Lower lobe of right lung (tissue), 2 donors: Measurements from ENCODE around the gene MRE11. TPM values are rescaled to one million over a fixed set of nuclear protein-coding genes. Genes with fewer than 3 reads are reported as not detected.

Experiments
- ATAC-seq, 2 donors: fragments of 200-7000 bp; cut with Tn5 transposase; one replicate each; pipeline ENCODE4 v1.9.1; 2020 to 2022; ENCODE audit warnings: mild to moderate bottlenecking in 2 of 2, moderate library complexity in 2 of 2
- DNase-seq: peaks from one replicate; pipeline ENCODE4 v3.0.0-alpha.2; 2020
- H3K27ac ChIP-seq: fragments of 200-600 bp; one replicate; pipeline ENCODE4 v1.8.0; 2022
- H3K27me3 ChIP-seq: fragments of 200-600 bp; one replicate; pipeline ENCODE4 v1.8.0; 2022; ENCODE audit warnings: low read depth
- H3K36me3 ChIP-seq: fragments of 200-600 bp; one replicate; pipeline ENCODE4 v1.8.0; 2022; ENCODE audit warnings: mild to moderate bottlenecking
- H3K4me1 ChIP-seq: fragments of 200-600 bp; one replicate; pipeline ENCODE4 v1.8.0; 2022
- H3K4me3 ChIP-seq: fragments of 200-600 bp; one replicate; pipeline ENCODE4 v1.8.0; 2022; ENCODE audit warnings: mild to moderate bottlenecking
- H3K9me3 ChIP-seq: fragments of 200-600 bp; one replicate; pipeline ENCODE4 v1.8.0; 2022
- CTCF ChIP-seq: fragments of 200-600 bp; IDR thresholded peaks from one replicate; pipeline ENCODE4 v1.8.0; 2022; ENCODE audit warnings: antibody characterized with exemption, mild to moderate bottlenecking
- intact Hi-C: fragments of 100-400 bp; cut with DNase I; formaldehyde crosslinking; loops from one replicate; pipeline ENCODE4 v1.11.0; 2022
- total RNA-seq: library from RNA; stranded (reverse); fragmentation: NEBNext Ultra II Directional; extraction: Animal tissue kit (Norgen Biotek cat#: 25700); gene quantifications from one replicate; pipeline ENCODE4 v1.2.1, GENCODE V29; 2021
- donor health status: DM: no; HTN: yes; CAD: no; lungs with severe emphysema.

Gene MRE11
- total RNA-seq, 1 donor from 2014 or later = 17.6 TPM

GRCh38 chr11:94524341-94524740, 30.7 kb upstream of the MRE11 start:
- H3K27me3 ChIP-seq = no peaks in the 10 kb centered on the region
- no peaks in the 10 kb centered on the region for H3K9me3 ChIP-seq
- H3K4me3 ChIP-seq = no peak overlapping the region
- no peak for TF ChIP-seq CTCF
- H3K36me3 ChIP-seq = no peaks in the 10 kb centered on the region
- no peak for ATAC-seq
- no peak overlapping the region for H3K27ac ChIP-seq
- H3K4me1 ChIP-seq = peaks cover 4% of the 10 kb centered on the region
- no peak for DNase-seq
- intact Hi-C loops = no loop called here

- Histone ChIP-seq H3K4me1 (peaks cover 4% of the 10 kb centered on the region), H3K36me3 (no peaks in the 10 kb centered on the region), H3K27ac (no peak overlapping the region), H3K4me3 (no peak overlapping the region), H3K27me3 (no peaks in the 10 kb centered on the region), H3K9me3 (no peaks in the 10 kb centered on the region)
- TF ChIP-seq CTCF = peak; percentile 30
- intact Hi-C loops = no loop called here
- DNase-seq (no peak), ATAC-seq (peak in 1 of 2 donors; percentile 48)
Observed at GRCh38 chr11:94521684-94522083, 28.0 kb upstream of the MRE11 start.

GRCh38 chr11:94519478-94520084, 25.9 kb upstream of the MRE11 start:
- no peaks in the 10 kb centered on the region for H3K36me3 ChIP-seq
- H3K27me3 ChIP-seq = no peaks in the 10 kb centered on the region
- no peaks in the 10 kb centered on the region for H3K4me1 ChIP-seq
- ATAC-seq = peak; percentile 55 to 71
- DNase-seq = no peak
- intact Hi-C loops = loop anchor here (10.0 kb wide), 1 partner anchor 85 kb away; no protein-coding TSS in a partner anchor
- no peak overlapping the region for H3K27ac ChIP-seq
- peak; percentile 69 for TF ChIP-seq CTCF
- H3K9me3 ChIP-seq = no peaks in the 10 kb centered on the region
- no peak overlapping the region for H3K4me3 ChIP-seq

GRCh38 chr11:94518300-94518699, 24.7 kb upstream of the MRE11 start:
- no peak overlapping the region for H3K4me3 ChIP-seq
- H3K27me3 ChIP-seq = no peaks in the 10 kb centered on the region
- H3K27ac ChIP-seq = no peak overlapping the region
- H3K9me3 ChIP-seq = no peaks in the 10 kb centered on the region
- DNase-seq (no peak), ATAC-seq (no peak)
- TF ChIP-seq CTCF = no peak
- H3K36me3 ChIP-seq = no peaks in the 10 kb centered on the region
- intact Hi-C loops = loop anchor here (10.0 kb wide), 1 partner anchor 87 kb away; no protein-coding TSS in a partner anchor
- no peaks in the 10 kb centered on the region for H3K4me1 ChIP-seq

GRCh38 chr11:94516725-94517124, 23.1 kb upstream of the MRE11 start:
- DNase-seq = no peak

More at GRCh38 chr11:94516725-94517124, 23.1 kb upstream of the MRE11 start:
- intact Hi-C loops = loop anchor here (10.0 kb wide), 1 partner anchor 88 kb away; no protein-coding TSS in a partner anchor
- H3K4me1 ChIP-seq = no peaks in the 10 kb centered on the region
- no peaks in the 10 kb centered on the region for H3K27me3 ChIP-seq
- H3K9me3 ChIP-seq = no peaks in the 10 kb centered on the region
- H3K4me3 ChIP-seq = no peak overlapping the region
- ATAC-seq = no peak
- H3K27ac ChIP-seq = no peak overlapping the region
- no peak for TF ChIP-seq CTCF
- no peaks in the 10 kb centered on the region for H3K36me3 ChIP-seq
